Measurements from ENCODE around the gene TUT1. TPM values are rescaled to one million over a fixed set of nuclear protein-coding genes. Genes with fewer than 3 reads are reported as not detected.
A peak's percentile ranks its signal among the peaks of the same experiment; 100 is the strongest.

The TUT1 gene
- total and polyA plus RNA-seq, 9 donors, result 5.9 to 27.3 (median 18.3) TPM

GRCh38 chr11:62580959-62581715 is 10.2 kb downstream of the TUT1 start:
- WGBS, 3 donors, result 74 to 78% (median 77%) methylated on average over 18 of the region's 18 CpGs
- Histone ChIP-seq H3K27me3 (no peaks in the 10 kb centered on the region), H3K4me3 (no peak overlapping the region), H3K4me1 (ENCODE audit: insufficient read depth) (no peaks in the 10 kb centered on the region), H3K27ac (no peak overlapping the region), H3K36me3 (no peaks in the 10 kb centered on the region), H3K9me3 (no peaks in the 10 kb centered on the region)
- DNase-seq, result peak in 1 of 5 donors; percentile 22
- intact Hi-C loops (cut with DNase I), result no loop called here
- TF ChIP-seq, protein P1, sequence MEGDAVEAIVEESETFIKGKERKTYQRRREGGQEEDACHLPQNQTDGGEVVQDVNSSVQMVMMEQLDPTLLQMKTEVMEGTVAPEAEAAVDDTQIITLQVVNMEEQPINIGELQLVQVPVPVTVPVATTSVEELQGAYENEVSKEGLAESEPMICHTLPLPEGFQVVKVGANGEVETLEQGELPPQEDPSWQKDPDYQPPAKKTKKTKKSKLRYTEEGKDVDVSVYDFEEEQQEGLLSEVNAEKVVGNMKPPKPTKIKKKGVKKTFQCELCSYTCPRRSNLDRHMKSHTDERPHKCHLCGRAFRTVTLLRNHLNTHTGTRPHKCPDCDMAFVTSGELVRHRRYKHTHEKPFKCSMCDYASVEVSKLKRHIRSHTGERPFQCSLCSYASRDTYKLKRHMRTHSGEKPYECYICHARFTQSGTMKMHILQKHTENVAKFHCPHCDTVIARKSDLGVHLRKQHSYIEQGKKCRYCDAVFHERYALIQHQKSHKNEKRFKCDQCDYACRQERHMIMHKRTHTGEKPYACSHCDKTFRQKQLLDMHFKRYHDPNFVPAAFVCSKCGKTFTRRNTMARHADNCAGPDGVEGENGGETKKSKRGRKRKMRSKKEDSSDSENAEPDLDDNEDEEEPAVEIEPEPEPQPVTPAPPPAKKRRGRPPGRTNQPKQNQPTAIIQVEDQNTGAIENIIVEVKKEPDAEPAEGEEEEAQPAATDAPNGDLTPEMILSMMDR (IDR thresholded peaks at IDR 0.05), result no peak
- TF ChIP-seq POLR2A (IDR thresholded peaks at IDR 0.05) (no peak), EP300 (IDR thresholded peaks at IDR 0.05) (no peak)

GRCh38 chr11:62579252-62579651 is 12.1 kb downstream of the TUT1 start:
- Histone ChIP-seq H3K36me3 (no peaks in the 10 kb centered on the region), H3K27me3 (no peaks in the 10 kb centered on the region), H3K4me1 (ENCODE audit: insufficient read depth) (peaks cover 4% of the 10 kb centered on the region), H3K27ac (no peak overlapping the region), H3K9me3 (no peaks in the 10 kb centered on the region), H3K4me3 (no peak overlapping the region)
- intact Hi-C loops (cut with DNase I), result no loop called here
- 88 to 93% (median 89%) methylated on average over 2 of the region's 2 CpGs for WGBS, 3 donors
- DNase-seq, result no peak
- TF ChIP-seq EP300 (IDR thresholded peaks at IDR 0.05) (no peak), POLR2A (IDR thresholded peaks at IDR 0.05) (no peak)
- TF ChIP-seq, protein P1 (IDR thresholded peaks at IDR 0.05), result no peak

DNA sequence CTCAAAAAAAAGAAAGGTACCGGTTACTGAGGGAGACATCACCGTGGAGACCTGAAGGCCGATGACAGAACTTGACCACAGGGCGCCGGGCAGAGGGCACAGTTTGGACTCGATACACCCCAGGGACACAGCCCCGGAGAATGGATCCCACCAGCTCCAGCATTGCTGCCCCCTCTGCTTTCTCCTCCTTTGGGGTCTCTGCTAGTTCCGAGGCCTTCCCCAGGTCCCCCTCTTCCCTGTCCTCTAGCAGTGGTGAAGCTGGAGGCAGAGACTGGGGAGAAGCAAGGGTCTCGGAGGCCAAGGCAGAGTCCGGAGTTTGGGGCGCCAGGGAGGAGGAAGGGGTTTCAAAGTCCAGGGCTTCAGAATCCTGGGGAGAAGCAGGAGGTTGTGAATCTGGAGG is 12.8 kb downstream of the TUT1 start:
- Histone ChIP-seq H3K4me1 (ENCODE audit: insufficient read depth) (peaks cover 4% of the 10 kb centered on the region), H3K36me3 (no peaks in the 10 kb centered on the region), H3K27me3 (no peaks in the 10 kb centered on the region), H3K4me3 (no peak overlapping the region), H3K9me3 (no peaks in the 10 kb centered on the region), H3K27ac (no peak overlapping the region)
- intact Hi-C loops (cut with DNase I), result no loop called here
- peak in 1 of 5 donors; percentile 27 for DNase-seq
- TF ChIP-seq, protein P1 (IDR thresholded peaks at IDR 0.05), result no peak
- TF ChIP-seq EP300 (IDR thresholded peaks at IDR 0.05) (no peak), POLR2A (IDR thresholded peaks at IDR 0.05) (no peak)
- WGBS, 3 donors, result 90 to 94% (median 91%) methylated on average over 11 of the region's 11 CpGs

GRCh38 chr11:62577046-62577714 is 14.1 kb downstream of the TUT1 start:
- intact Hi-C loops (cut with DNase I), result no loop called here
- Histone ChIP-seq H3K4me1 (ENCODE audit: insufficient read depth) (peaks cover 7% of the 10 kb centered on the region), H3K9me3 (no peaks in the 10 kb centered on the region), H3K27ac (no peak overlapping the region), H3K4me3 (no peak overlapping the region), H3K36me3 (no peaks in the 10 kb centered on the region), H3K27me3 (no peaks in the 10 kb centered on the region)
- DNase-seq, result peak in 1 of 5 donors; percentile 27
- TF ChIP-seq POLR2A (IDR thresholded peaks at IDR 0.05), result no peak
- no peak for TF ChIP-seq EP300 (IDR thresholded peaks at IDR 0.05)
- TF ChIP-seq, protein P1 (IDR thresholded peaks at IDR 0.05), result no peak
- WGBS, 3 donors, result 75 to 81% (median 78%) methylated on average over 12 of the region's 12 CpGs
